GM19467 (cell line): ENCODE results near the gene ZNF385D.
"Not testable (repeated sequence)": the region's sequence is repeated elsewhere in the genome, so short reads cannot be mapped to it uniquely, and the experiment has no call there.

Experiments used
- ATAC-seq: cut with Tn5 transposase; IDR thresholded peaks from one replicate; pipeline ENCODE4 v1.9.1; 2021; ENCODE audit warnings: mild to moderate bottlenecking, moderate library complexity; ENCODE audit not compliant: unreplicated experiment

Gene ZNF385D

GRCh38 chr3:21524133-21524532, 226.9 kb downstream of the ZNF385D start:
- no peak for ATAC-seq

- no peak for ATAC-seq
Observed at GRCh38 chr3:21520106-21520963, 230.7 kb downstream of the ZNF385D start.

GRCh38 chr3:21517184-21517583, 233.8 kb downstream of the ZNF385D start:
- ATAC-seq = no peak

- ATAC-seq = no peak
Observed at GRCh38 chr3:21515417-21515816, 235.6 kb downstream of the ZNF385D start.

- ATAC-seq = no peak
Observed at GRCh38 chr3:21509731-21510470, 241.1 kb downstream of the ZNF385D start.

- no peak for ATAC-seq
Observed at GRCh38 chr3:21508246-21508645, 242.8 kb downstream of the ZNF385D start.

GRCh38 chr3:21505711-21506460, 245.1 kb downstream of the ZNF385D start:
- ATAC-seq = no peak

GRCh38 chr3:21502656-21503055, 248.4 kb downstream of the ZNF385D start:
- no peak for ATAC-seq

- ATAC-seq = no peak
Observed at GRCh38 chr3:21500834-21501233, 250.2 kb downstream of the ZNF385D start.

- not testable (repeated sequence) for ATAC-seq
Observed at GRCh38 chr3:21490671-21491070, 260.3 kb downstream of the ZNF385D start.

GRCh38 chr3:21487520-21487919, 263.5 kb downstream of the ZNF385D start:
- ATAC-seq = no peak

- not testable (repeated sequence) for ATAC-seq
Observed at GRCh38 chr3:21486024-21486935, 264.7 kb downstream of the ZNF385D start.

- no peak for ATAC-seq
Observed at GRCh38 chr3:21484828-21485144, 266.2 kb downstream of the ZNF385D start.

- ATAC-seq = peak; percentile 62
Observed at GRCh38 chr3:21484057-21484827, 266.8 kb downstream of the ZNF385D start.

GRCh38 chr3:21481991-21482390, 269.0 kb downstream of the ZNF385D start:
- no peak for ATAC-seq

GRCh38 chr3:21477541-21478288, 273.3 kb downstream of the ZNF385D start:
- no peak for ATAC-seq

- no peak for ATAC-seq
Observed at GRCh38 chr3:21466476-21466875, 284.5 kb downstream of the ZNF385D start.

GRCh38 chr3:21464746-21465145, 286.3 kb downstream of the ZNF385D start:
- ATAC-seq = no peak

GRCh38 chr3:21463319-21463718, 287.7 kb downstream of the ZNF385D start:
- ATAC-seq = no peak
